AG10803 (cell line): ENCODE results near the gene ZNF763.
"Not testable (repeated sequence)": the region's sequence is repeated elsewhere in the genome, so short reads cannot be mapped to it uniquely, and the experiment has no call there.

Experiments
- DNase-seq: peaks from one replicate; pipeline ENCODE4 v3.0.0; 2010; ENCODE audit warnings: low read depth
- H3K4me3 ChIP-seq: 2 replicates; pipeline ENCODE4 v1.5.1; 2011; ENCODE audit warnings: mild to moderate bottlenecking, low read length, control low read depth
- CTCF ChIP-seq: conservative IDR thresholded peaks from 2 replicates; pipeline ENCODE4 v1.5.1; 2011; ENCODE audit warnings: mild to moderate bottlenecking, low read length, control low read depth, inconsistent platforms

Gene ZNF763

GRCh38 chr19:11942008-11942842 lies 22.6 kb upstream of the ZNF763 start:
- no peak for TF ChIP-seq CTCF
- DNase-seq = no peak
- H3K4me3 ChIP-seq = no peak overlapping the region

- H3K4me3 ChIP-seq = no peak overlapping the region
- no peak for TF ChIP-seq CTCF
- no peak for DNase-seq
These were observed 22.1 kb upstream of the ZNF763 start for GRCh38 chr19:11942843-11943108.

- H3K4me3 ChIP-seq = no peak overlapping the region
- DNase-seq = no peak
- no peak for TF ChIP-seq CTCF
These were observed 20.2 kb upstream of the ZNF763 start for GRCh38 chr19:11944656-11945055.

- TF ChIP-seq CTCF = no peak
- no peak for DNase-seq
- H3K4me3 ChIP-seq = no peak overlapping the region
These were observed 16.2 kb upstream of the ZNF763 start for GRCh38 chr19:11948646-11949045.

- TF ChIP-seq CTCF = no peak
- DNase-seq = no peak
- H3K4me3 ChIP-seq = no peak overlapping the region
These were observed 15.6 kb upstream of the ZNF763 start for GRCh38 chr19:11949201-11949600.

- not testable (repeated sequence) for H3K4me3 ChIP-seq
These were observed 15.2 kb upstream of the ZNF763 start for GRCh38 chr19:11949614-11950080.

GRCh38 chr19:11950312-11950711 lies 14.5 kb upstream of the ZNF763 start:
- TF ChIP-seq CTCF = no peak
- H3K4me3 ChIP-seq = no peak overlapping the region
- DNase-seq = no peak

More at GRCh38 chr19:11949614-11950080, 15.2 kb upstream of the ZNF763 start:
- not testable (repeated sequence) for DNase-seq
